GM12873 (cell line): ENCODE measurements around the gene CBX3.

Experiments
- CTCF ChIP-seq: IDR thresholded peaks from 2 replicates; pipeline ENCODE4 v1.5.1; 2012; ENCODE audit warnings: low read depth, mild to moderate bottlenecking, moderate library complexity, low read length, control low read depth; ENCODE audit not compliant: insufficient read depth; ENCODE audit errors: missing control alignments

CBX3 gene

DNA sequence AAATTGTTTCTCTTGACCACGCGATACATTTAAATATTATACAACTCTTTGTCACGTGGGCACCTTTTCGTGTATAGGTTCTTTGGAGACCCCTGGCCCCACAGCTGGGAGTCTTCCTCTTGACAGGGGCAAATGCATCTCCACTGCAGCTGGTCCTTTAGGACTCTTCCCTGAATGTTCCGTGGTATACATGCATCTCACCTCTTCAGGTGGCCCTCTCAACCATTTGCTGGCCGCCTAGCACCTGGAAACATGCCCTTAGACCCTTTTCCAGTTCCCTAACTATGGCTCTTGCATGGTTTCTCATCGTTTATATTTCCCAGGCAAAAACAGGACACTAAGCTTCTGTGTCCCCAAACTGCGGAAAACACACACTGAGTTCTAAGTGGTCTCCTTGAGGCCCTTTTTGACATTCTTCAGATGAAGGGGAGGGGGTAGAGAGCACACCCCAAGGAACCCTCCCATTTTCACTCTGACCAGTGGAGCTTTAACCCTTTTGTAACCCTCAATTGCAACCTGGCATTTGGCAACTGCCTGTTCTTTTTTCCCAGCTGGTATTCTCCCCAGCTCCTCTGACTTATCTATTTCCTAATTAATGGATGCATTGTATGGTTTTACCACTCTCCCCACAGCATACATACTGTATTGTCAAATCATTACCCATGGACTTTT is 21.6 kb upstream of the CBX3 start:
- TF ChIP-seq CTCF = no peak

GRCh38 chr7:26180792-26181198 is 20.8 kb upstream of the CBX3 start:
- TF ChIP-seq CTCF = no peak

DNA sequence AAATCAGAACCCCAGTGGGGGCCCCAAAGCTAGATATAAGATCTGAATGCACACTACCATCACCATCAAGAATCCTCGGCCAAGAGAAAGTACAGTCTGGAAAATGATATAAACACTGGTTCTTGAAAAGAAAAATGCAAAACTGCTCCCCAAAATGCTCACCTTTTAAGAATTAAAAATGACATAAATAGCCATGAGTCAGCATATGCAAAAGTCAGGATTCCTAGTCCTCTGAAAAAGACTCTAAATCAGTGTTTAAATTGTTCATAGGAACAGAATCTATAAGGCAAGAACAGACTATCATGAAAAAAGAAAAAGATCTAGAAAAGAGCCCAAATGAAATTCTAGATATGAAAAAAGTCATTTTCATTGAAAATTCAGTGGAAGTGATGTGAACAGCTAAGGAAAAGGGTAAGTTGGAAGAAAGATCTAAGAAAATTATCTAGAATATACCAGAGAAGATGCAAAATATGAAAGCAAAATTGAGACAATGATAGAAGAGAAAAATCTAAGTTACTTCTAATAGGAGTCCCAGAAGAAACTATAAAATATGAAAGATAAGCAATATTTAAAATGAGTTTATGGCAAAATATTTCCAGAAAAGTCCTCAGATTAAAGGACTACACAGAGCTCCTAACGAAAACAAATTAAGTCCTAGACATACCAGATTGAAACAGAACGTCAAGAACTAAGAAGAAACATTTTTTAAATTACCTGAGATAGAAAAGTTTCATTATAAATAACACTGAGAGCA is 19.9 kb upstream of the CBX3 start:
- TF ChIP-seq CTCF = no peak

- TF ChIP-seq CTCF = no peak
These were observed 19.3 kb upstream of the CBX3 start for GRCh38 chr7:26182283-26182682.

DNA sequence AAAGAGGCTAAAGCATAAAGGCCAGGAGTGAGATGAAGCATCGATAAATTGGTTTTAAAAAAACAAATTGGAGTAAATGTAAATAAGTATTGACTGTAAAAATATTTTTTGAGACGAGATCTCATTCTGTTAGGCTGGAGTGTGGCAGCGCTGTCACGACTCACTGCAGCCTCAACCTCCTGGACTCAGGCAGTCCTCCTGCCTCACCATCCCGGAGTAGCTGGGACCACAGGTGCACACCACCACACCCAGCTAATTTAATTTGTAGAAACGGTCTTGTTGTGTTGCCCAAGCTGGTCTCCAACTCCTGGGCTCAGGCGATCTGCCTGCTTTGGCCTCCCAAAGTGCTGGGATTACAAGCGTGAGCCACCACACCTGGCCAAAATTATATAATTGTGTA is 18.8 kb upstream of the CBX3 start:
- TF ChIP-seq CTCF = no peak

DNA sequence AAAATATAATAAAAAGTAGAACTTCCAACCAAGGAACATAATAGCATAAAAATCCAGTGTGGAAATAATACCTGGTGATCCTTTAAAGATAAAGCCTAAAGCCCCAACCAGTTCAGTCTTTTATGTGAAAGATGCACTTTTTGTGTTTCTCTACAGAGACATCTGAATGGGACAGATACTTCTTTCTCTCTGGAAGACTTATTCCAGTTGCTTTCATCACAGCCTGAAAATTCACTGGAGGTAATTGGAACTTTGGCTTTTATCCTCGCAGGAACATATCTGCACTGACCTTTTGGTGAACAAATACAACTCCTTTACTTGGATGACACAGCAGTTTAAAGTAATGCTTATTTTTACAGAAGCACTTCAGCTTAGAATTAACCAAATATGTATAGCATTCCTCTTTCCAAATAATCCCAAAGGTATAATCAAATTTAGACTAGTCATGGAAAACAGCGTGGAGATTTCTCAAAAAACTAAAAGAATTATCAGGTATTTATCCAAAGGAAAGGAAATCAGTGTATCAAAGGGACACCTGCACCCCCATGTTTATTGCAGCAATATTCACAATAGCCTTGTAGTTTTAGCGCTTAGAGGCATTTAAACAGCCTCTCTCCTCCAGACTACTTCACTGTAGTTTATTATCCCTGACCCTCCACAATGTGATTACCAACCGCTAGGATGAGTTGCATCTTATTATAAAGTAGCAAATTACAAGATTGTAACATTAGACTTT is 17.8 kb upstream of the CBX3 start:
- no peak for TF ChIP-seq CTCF

DNA sequence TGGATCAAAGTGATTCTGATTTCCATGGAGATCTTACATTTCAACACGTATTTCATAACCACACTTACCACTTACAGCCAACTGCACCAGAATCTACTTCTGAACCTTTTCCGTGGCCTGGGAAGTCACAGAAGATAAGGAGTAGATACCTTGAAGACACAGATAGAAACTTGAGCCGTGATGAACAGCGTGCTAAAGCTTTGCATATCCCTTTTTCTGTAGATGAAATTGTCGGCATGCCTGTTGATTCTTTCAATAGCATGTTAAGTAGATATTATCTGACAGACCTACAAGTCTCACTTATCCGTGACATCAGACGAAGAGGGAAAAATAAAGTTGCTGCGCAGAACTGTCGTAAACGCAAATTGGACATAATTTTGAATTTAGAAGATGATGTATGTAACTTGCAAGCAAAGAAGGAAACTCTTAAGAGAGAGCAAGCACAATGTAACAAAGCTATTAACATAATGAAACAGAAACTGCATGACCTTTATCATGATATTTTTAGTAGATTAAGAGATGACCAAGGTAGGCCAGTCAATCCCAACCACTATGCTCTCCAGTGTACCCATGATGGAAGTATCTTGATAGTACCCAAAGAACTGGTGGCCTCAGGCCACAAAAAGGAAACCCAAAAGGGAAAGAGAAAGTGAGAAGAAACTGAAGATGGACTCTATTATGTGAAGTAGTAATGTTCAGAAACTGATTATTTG is 16.3 kb upstream of the CBX3 start:
- TF ChIP-seq CTCF = no peak
